Neural crest cell (in vitro differentiated cells): Measurements from ENCODE around the gene P2RY2. TPM values are rescaled to one million over a fixed set of nuclear protein-coding genes. Genes with fewer than 3 reads are reported as not detected.
"Not testable (repeated sequence)": the region's sequence is repeated elsewhere in the genome, so short reads cannot be mapped to it uniquely, and the experiment has no call there.

Source experiments
- DNase-seq: peaks from one replicate; pipeline ENCODE4 v3.0.0; 2021; ENCODE audit warnings: low read depth, mixed read lengths, low spot score
- H3K27ac Mint-ChIP-seq: one replicate; pipeline ENCODE4 v1.8.0; 2021; ENCODE audit warnings: mild to moderate bottlenecking, mixed read lengths; ENCODE audit not compliant: unreplicated experiment
- H3K27me3 Mint-ChIP-seq: 2 replicates; pipeline ENCODE4 v1.8.0; 2021; ENCODE audit warnings: low read depth, mild to moderate bottlenecking, mixed read lengths
- H3K36me3 Mint-ChIP-seq: 2 replicates; pipeline ENCODE4 v1.8.0; 2021; ENCODE audit warnings: low read depth, mild to moderate bottlenecking, mixed read lengths
- H3K4me1 Mint-ChIP-seq: 2 replicates; pipeline ENCODE4 v1.8.0; 2021; ENCODE audit warnings: mixed read lengths
- H3K4me3 Mint-ChIP-seq: one replicate; pipeline ENCODE4 v1.8.0; 2021; ENCODE audit warnings: mild to moderate bottlenecking, mixed read lengths
- H3K9me3 Mint-ChIP-seq: 2 replicates; pipeline ENCODE4 v1.8.0; 2021; ENCODE audit warnings: mixed read lengths
- total RNA-seq: library from RNA; stranded (reverse); gene quantifications from 2 replicates; pipeline ENCODE4 v1.2.1, GENCODE V29; 2021
- TF ChIP-seq, protein P1 (sequence below): fragments of 200-600 bp; sonication (generic); conservative IDR thresholded peaks from 2 replicates; pipeline ENCODE4 v1.5.0; 2021; ENCODE audit warnings: antibody characterized with exemption, mild to moderate bottlenecking

P2RY2 gene
- total RNA-seq, 1 donor from 2014 or later = 0.14 TPM

DNA sequence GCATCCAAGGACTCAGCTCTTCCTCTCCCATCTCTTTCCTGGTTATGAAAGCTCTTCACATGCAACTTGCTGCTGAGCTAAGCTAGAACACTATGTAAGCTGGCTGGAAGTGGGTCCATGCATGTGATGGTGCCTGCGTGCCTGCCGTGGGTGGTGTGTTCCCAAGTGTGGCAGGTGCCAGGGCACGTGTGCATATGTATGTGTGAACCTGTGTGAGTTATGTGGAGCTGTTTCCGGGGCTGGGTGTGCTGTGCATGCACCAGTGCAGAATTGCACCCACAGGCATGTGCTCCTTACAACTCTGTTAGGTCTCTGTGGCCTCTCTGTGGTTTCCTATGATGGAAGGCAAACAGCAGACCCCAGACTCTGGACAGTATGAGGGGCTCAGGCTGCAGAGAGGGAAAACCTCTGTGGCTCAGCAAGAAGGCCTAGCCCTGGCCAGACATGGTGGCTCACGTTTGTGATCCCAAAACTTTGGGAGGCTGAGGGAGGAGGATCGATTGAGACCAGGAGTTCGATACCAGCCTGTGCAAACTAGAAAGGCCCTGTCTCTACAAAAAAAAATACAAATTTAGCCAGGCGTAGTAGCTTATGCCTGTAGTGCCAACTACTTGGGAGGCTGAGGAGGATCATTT is 49.9 kb downstream of the P2RY2 start:
- H3K27ac Mint-ChIP-seq = peak overlapping the region; percentile 45
- no peak for DNase-seq
- no peaks in the 10 kb centered on the region for H3K36me3 Mint-ChIP-seq
- no peak overlapping the region for H3K4me3 Mint-ChIP-seq
- H3K4me1 Mint-ChIP-seq = peaks cover 16% of the 10 kb centered on the region
- peaks cover 4% of the 10 kb centered on the region for H3K27me3 Mint-ChIP-seq
- no peaks in the 10 kb centered on the region for H3K9me3 Mint-ChIP-seq
- TF ChIP-seq, protein P1, sequence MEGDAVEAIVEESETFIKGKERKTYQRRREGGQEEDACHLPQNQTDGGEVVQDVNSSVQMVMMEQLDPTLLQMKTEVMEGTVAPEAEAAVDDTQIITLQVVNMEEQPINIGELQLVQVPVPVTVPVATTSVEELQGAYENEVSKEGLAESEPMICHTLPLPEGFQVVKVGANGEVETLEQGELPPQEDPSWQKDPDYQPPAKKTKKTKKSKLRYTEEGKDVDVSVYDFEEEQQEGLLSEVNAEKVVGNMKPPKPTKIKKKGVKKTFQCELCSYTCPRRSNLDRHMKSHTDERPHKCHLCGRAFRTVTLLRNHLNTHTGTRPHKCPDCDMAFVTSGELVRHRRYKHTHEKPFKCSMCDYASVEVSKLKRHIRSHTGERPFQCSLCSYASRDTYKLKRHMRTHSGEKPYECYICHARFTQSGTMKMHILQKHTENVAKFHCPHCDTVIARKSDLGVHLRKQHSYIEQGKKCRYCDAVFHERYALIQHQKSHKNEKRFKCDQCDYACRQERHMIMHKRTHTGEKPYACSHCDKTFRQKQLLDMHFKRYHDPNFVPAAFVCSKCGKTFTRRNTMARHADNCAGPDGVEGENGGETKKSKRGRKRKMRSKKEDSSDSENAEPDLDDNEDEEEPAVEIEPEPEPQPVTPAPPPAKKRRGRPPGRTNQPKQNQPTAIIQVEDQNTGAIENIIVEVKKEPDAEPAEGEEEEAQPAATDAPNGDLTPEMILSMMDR = no peak

GRCh38 chr11:73268671-73269271 is 50.7 kb downstream of the P2RY2 start:
- H3K27ac Mint-ChIP-seq = peak overlapping the region; percentile 22

GRCh38 chr11:73269459-73270015 is 51.5 kb downstream of the P2RY2 start:
- H3K9me3 Mint-ChIP-seq = no peaks in the 10 kb centered on the region
- no peak overlapping the region for H3K4me3 Mint-ChIP-seq
- no peak for DNase-seq
- H3K4me1 Mint-ChIP-seq = peaks cover 16% of the 10 kb centered on the region
- H3K27ac Mint-ChIP-seq = no peak overlapping the region
- H3K36me3 Mint-ChIP-seq = no peaks in the 10 kb centered on the region
- TF ChIP-seq, protein P1 = no peak
- peaks cover 4% of the 10 kb centered on the region for H3K27me3 Mint-ChIP-seq

More at GRCh38 chr11:73268671-73269271, 50.7 kb downstream of the P2RY2 start:
- Mint-ChIP-seq H3K27me3 (peaks cover 4% of the 10 kb centered on the region), H3K4me1 (peaks cover 16% of the 10 kb centered on the region), H3K9me3 (no peaks in the 10 kb centered on the region), H3K36me3 (no peaks in the 10 kb centered on the region), H3K4me3 (no peak overlapping the region)
- TF ChIP-seq, protein P1 = no peak
- no peak for DNase-seq

DNA sequence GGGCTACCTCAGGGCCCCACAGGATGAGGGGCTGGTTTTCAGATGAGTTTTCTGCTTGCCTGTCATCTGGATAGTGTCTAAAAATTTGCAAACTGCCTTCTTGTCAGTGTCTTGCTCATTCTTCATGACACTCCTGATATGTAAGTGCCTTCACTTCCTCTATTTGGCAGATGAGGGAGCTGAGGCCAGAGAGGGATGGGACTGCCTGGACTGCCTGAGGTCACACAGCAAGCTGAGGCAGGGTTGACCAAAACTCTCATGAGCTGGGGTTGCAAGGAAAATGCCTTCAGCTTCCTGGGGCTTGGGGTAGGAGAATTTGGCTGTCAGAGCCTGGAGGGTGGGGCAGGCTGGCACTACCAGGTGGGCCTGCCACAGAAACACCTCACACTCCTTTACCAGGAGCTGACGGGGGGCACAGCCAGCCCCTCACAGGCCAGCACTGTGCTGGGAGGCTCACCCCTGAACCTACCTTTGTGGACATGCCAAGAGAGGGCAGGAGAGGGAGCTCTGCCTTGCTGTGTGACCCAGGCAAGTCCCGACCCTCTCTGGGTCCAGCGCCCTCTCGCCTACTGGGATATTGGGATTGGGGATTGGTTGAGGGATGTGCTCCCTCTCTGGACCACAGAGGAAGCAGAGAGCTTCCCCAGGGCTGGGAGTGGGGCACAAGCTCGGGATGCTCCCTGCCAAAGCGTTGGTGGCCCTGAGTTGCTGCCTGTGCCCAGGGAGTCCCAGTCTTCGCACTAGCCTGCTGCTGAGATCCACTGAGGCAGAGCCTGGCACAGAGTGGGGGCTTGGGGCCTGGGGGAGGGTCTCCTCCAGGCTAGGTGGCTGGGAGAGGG is 52.2 kb downstream of the P2RY2 start:
- no peaks in the 10 kb centered on the region for H3K36me3 Mint-ChIP-seq
- H3K4me3 Mint-ChIP-seq = no peak overlapping the region
- H3K9me3 Mint-ChIP-seq = no peaks in the 10 kb centered on the region
- DNase-seq = no peak
- no peaks in the 10 kb centered on the region for H3K27me3 Mint-ChIP-seq
- TF ChIP-seq, protein P1 = no peak
- H3K4me1 Mint-ChIP-seq = peaks cover 16% of the 10 kb centered on the region
- H3K27ac Mint-ChIP-seq = no peak overlapping the region

DNA sequence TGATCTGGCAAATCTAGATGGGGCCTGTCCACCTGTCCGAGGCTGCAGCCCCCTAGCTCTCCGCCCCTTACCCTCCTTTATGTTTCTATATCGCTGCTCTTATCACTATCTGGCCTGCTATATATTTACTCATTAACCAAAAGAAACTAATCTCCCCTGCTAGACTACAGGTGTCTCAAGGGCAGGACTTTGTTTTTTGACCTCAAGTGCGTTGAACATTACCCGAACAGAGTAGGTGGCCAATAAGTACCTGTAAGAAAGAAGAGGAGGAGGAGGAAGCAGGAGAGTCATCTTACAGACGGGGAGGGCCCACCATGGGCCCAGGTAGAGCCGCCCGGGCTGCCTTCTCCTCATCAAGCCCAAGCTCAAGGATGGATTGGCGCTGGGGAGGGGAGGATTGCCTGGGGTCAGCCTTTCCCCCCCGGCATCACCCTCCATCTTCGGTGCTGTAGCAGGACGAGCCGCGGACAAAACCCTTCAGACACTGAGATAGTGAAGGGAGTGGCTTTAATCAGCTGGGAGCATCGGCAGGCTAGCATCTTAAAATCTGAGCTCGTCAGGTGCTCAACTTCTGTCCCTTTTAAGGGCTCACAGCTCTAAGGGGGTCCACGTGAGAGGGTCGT is 52.9 kb downstream of the P2RY2 start:
- no peaks in the 10 kb centered on the region for H3K36me3 Mint-ChIP-seq
- H3K27me3 Mint-ChIP-seq = no peaks in the 10 kb centered on the region
- DNase-seq = no peak
- TF ChIP-seq, protein P1 = no peak
- no peaks in the 10 kb centered on the region for H3K9me3 Mint-ChIP-seq
- H3K27ac Mint-ChIP-seq = no peak overlapping the region
- H3K4me1 Mint-ChIP-seq = peaks cover 13% of the 10 kb centered on the region
- no peak overlapping the region for H3K4me3 Mint-ChIP-seq

- H3K27me3 Mint-ChIP-seq, H3K4me3 Mint-ChIP-seq, H3K4me1 Mint-ChIP-seq, H3K9me3 Mint-ChIP-seq, H3K27ac Mint-ChIP-seq, DNase-seq, H3K36me3 Mint-ChIP-seq: not testable (repeated sequence)
Observed at GRCh38 chr11:73271478-73271865, 53.4 kb downstream of the P2RY2 start.
